Measurements from ENCODE around the gene CYBA.

- TF ChIP-seq FOXM1 (IDR thresholded peaks at IDR 0.05; ENCODE audit: low read depth, low read length) (no peak), SREBF2 (IDR thresholded peaks at IDR 0.05; ENCODE audit: low read length) (no peak), EP300 (IDR thresholded peaks at IDR 0.05; ENCODE audit: borderline replicate concordance in 1 of 2, control insufficient read depth in 1 of 2, low read depth in 2 of 2, low read length in 2 of 2) (no peak), CHD4 (IDR thresholded peaks at IDR 0.05) (no peak), ZBED1 (IDR thresholded peaks at IDR 0.05; ENCODE audit: borderline replicate concordance) (no peak), GABPA (IDR thresholded peaks at IDR 0.05; ENCODE audit: low read depth) (no peak), EED (IDR thresholded peaks at IDR 0.05; ENCODE audit: low read depth) (no peak), ELK1 (IDR thresholded peaks at IDR 0.05; ENCODE audit: low read depth, low read length) (no peak)
Measured at GRCh38 chr16:88651989-88652761, 1.3 kb upstream of the CYBA start.

All from GM12878 (cell line).